ENCODE data around the gene RAPSN.

DNA sequence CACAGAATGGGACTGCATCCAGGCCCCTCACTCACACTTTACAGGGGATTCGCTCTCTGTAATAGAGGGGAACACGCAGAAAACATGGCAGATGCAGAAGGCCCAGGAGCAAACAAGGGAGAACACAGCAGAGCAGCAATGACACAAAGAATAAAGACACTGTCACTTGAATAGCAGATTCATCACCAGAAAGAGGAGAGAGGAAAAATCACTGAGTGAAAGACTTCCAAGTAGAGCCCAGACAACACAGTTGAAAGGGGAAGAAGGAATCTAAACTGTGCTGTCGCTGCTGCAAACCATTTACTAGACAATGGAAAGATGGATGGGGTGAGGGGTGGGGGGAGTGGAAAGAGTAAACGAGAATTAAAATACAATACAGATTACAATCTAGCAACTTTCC, 28.8 kb upstream of the RAPSN start:
- TF ChIP-seq, protein P1, sequence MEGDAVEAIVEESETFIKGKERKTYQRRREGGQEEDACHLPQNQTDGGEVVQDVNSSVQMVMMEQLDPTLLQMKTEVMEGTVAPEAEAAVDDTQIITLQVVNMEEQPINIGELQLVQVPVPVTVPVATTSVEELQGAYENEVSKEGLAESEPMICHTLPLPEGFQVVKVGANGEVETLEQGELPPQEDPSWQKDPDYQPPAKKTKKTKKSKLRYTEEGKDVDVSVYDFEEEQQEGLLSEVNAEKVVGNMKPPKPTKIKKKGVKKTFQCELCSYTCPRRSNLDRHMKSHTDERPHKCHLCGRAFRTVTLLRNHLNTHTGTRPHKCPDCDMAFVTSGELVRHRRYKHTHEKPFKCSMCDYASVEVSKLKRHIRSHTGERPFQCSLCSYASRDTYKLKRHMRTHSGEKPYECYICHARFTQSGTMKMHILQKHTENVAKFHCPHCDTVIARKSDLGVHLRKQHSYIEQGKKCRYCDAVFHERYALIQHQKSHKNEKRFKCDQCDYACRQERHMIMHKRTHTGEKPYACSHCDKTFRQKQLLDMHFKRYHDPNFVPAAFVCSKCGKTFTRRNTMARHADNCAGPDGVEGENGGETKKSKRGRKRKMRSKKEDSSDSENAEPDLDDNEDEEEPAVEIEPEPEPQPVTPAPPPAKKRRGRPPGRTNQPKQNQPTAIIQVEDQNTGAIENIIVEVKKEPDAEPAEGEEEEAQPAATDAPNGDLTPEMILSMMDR (IDR thresholded peaks at IDR 0.05), result no peak
- no peak for TF ChIP-seq POLR2A (IDR thresholded peaks at IDR 0.05)
